Transverse colon (tissue), 4 donors: ENCODE data around the gene NCOR1. TPM values are rescaled to one million over a fixed set of nuclear protein-coding genes. Genes with fewer than 3 reads are reported as not detected.

Experiments used
- DNase-seq: peaks from one replicate; pipeline ENCODE4 v3.0.0-alpha.2; 2019
- H3K27ac ChIP-seq, 4 donors: fragments of 200-600 bp; sonication (generic); 2 replicates each; pipeline ENCODE4 v1.5.1; 2016 to 2018; ENCODE audit warnings: inconsistent platforms in 4 of 4
- H3K27me3 ChIP-seq: fragments of 200-600 bp; sonication (generic); 2 replicates; pipeline ENCODE4 v1.5.1; 2017; ENCODE audit warnings: inconsistent platforms
- H3K36me3 ChIP-seq, 4 donors: fragments of 200-600 bp; sonication (generic); 2 replicates each; pipeline ENCODE4 v1.5.1; 2017 to 2019; ENCODE audit warnings: inconsistent platforms in 4 of 4
- H3K4me1 ChIP-seq, 4 donors: fragments of 200-600 bp; sonication (generic); 2 replicates each; pipeline ENCODE4 v1.5.1; 2017 to 2020; ENCODE audit warnings: inconsistent platforms in 4 of 4
- H3K4me3 ChIP-seq, 4 donors: fragments of 200-600 bp; sonication (generic); 1 replicate in 1 of 4; 2 replicates in 3 of 4; pipeline versions ENCODE4 v1.5.1 to v1.6.1; 2017 to 2019; ENCODE audit warnings: inconsistent platforms in 4 of 4
- H3K9me3 ChIP-seq, 2 donors: fragments of 200-600 bp; sonication (generic); 2 replicates each; pipeline ENCODE4 v1.5.1; 2017 to 2019; ENCODE audit warnings: inconsistent platforms in 2 of 2
- EP300 ChIP-seq: sonication (generic); formaldehyde crosslinking; IDR thresholded peaks from one replicate; pipeline ENCODE4 v1.6.1; 2017; ENCODE audit warnings: antibody characterized with exemption, low read depth
- POLR2A ChIP-seq: fragments of 450-650 bp; IDR thresholded peaks from one replicate; pipeline ENCODE4 v1.6.1; 2016; ENCODE audit warnings: antibody characterized with exemption, mild to moderate bottlenecking, moderate library complexity
- POLR2AphosphoS5 ChIP-seq, 3 donors: sonication (generic); formaldehyde crosslinking; IDR thresholded peaks; one replicate each; pipeline ENCODE4 v1.6.1; 2016; ENCODE audit warnings: antibody characterized with exemption in 3 of 3
- WGBS, 2 donors: methylation state at CpG; one replicate each; pipeline ENCODE4 v1.1.5; 2018; ENCODE audit warnings: low coverage in 1 of 2; 5-methylcytosine and 5-hydroxymethylcytosine counted together
- in situ Hi-C, 4 donors: fragments of 200-750 bp; cut with MboI; loops; one replicate each; pipeline versions ENCODE4 v1.15.0 to v1.15.1; 2017; ENCODE audit warnings: low sequenced_read_pairs in 3 of 4, low pct_ligation_motif_present in 1 of 4, low pct_unique_long_range_greater_than_20kb in 1 of 4
- intact Hi-C: fragments of 100-400 bp; cut with DNase I; formaldehyde crosslinking; loops from one replicate; pipeline ENCODE4 v1.15.1; 2023; ENCODE audit warnings: low total_unique reads
- total RNA-seq, 4 donors: library from RNA; depleted of rRNA; stranded (reverse); fragments of >200 nt; gene quantifications; one replicate each; pipeline ENCODE4 v1.1.0, GENCODE V29; 2016
- TF ChIP-seq, protein P1 (sequence below), 5 experiments: fragments of 200-600 bp in 3 of 5; fragments of 450-650 bp in 2 of 5; sonication (generic) in 3 of 5; IDR thresholded peaks; 1 replicate in 2 of 5; 2 replicates in 3 of 5; pipeline ENCODE4 v1.5.1; 2016 to 2017; ENCODE audit warnings: antibody characterized with exemption in 5 of 5, inconsistent platforms in 3 of 5, mild to moderate bottlenecking in 2 of 5, moderate library complexity in 1 of 5

NCOR1 gene
- total RNA-seq, 4 donors from 2014 or later: 267 to 519 (median 376) TPM

DNA sequence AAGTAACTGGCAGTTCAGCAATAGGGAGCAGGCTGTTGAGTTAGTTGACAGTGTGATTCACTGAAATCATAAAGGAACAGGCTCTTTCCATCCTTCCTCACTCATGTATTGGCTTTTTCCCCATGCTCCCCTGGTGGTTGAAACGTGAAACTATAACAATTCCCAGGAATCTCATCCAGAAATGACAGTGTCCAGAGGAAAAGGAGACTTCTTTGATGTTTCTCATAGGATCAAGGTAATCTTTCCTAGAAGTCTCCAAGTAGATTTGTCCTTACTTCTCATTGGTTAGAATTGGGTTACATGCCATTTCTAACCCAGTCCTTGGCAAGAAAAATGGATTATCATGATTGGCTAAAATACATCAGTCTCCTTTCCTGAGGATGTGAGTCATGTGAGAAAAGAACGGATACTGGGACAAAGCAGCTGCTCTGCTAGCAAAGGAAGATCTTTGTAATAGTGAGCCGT, 201.4 kb downstream of the NCOR1 start:
- no peaks in the 10 kb centered on the region for H3K9me3 ChIP-seq
- peaks cover 0 to 41% (median 2%) of the 10 kb centered on the region in 4 donors for H3K36me3 ChIP-seq
- in situ Hi-C loops (loop anchor here in 1 of 4 donors (25.0 kb wide), 1 partner anchor 98 kb away; no protein-coding TSS in a partner anchor), intact Hi-C loops (no loop called here)
- no peaks in the 10 kb centered on the region for H3K27me3 ChIP-seq
- no peak for TF ChIP-seq POLR2A
- no peak for TF ChIP-seq EP300
- TF ChIP-seq POLR2AphosphoS5 (IDR thresholded peaks at IDR 0.05): no peak
- TF ChIP-seq, protein P1, sequence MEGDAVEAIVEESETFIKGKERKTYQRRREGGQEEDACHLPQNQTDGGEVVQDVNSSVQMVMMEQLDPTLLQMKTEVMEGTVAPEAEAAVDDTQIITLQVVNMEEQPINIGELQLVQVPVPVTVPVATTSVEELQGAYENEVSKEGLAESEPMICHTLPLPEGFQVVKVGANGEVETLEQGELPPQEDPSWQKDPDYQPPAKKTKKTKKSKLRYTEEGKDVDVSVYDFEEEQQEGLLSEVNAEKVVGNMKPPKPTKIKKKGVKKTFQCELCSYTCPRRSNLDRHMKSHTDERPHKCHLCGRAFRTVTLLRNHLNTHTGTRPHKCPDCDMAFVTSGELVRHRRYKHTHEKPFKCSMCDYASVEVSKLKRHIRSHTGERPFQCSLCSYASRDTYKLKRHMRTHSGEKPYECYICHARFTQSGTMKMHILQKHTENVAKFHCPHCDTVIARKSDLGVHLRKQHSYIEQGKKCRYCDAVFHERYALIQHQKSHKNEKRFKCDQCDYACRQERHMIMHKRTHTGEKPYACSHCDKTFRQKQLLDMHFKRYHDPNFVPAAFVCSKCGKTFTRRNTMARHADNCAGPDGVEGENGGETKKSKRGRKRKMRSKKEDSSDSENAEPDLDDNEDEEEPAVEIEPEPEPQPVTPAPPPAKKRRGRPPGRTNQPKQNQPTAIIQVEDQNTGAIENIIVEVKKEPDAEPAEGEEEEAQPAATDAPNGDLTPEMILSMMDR (IDR thresholded peaks at IDR 0.05): peak; percentile 42 to 60 (median 46)
- DNase-seq: no peak
- H3K4me3 ChIP-seq: no peak overlapping the region
- peak overlapping the region in 1 of 4 donors; percentile 7 for H3K27ac ChIP-seq
- peaks cover 0 to 20% (median 9%) of the 10 kb centered on the region in 4 donors for H3K4me1 ChIP-seq
- 46 to 63% methylated on average over 2 to 3 of the region's 3 CpGs for WGBS, 2 donors

DNA sequence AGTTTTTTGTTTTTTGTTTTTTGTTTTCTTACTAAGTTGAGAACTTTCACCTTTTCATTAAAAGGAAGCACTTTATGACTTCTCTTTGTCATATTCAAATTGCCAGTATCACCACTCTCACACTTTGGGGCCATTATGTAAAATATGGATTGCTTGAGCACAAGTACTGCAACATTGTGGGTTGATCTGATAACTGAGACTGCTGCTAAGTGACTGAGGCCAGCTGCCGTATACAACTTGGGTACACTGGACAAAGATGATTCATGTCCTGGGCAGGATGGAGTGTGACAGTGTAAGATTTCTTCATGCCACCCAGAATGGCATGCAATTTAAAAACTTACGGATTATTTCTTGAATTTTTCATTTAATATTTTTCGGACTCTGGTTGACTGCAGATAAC, 207.9 kb downstream of the NCOR1 start:
- in situ Hi-C loops (loop anchor here in 1 of 4 donors (25.0 kb wide), 1 partner anchor 105 kb away; no protein-coding TSS in a partner anchor), intact Hi-C loops (no loop called here)
- Histone ChIP-seq H3K4me3 (no peak overlapping the region), H3K4me1 (peaks cover 0 to 18% (median 9%) of the 10 kb centered on the region in 4 donors), H3K9me3 (no peaks in the 10 kb centered on the region), H3K27me3 (no peaks in the 10 kb centered on the region), H3K36me3 (peaks cover 0 to 76% (median 33%) of the 10 kb centered on the region in 4 donors), H3K27ac (no peak overlapping the region)
- 92 to 100% methylated on average over 2 to 3 of the region's 3 CpGs for WGBS, 2 donors
- TF ChIP-seq POLR2AphosphoS5 (IDR thresholded peaks at IDR 0.05) (no peak), EP300 (no peak), POLR2A (no peak)
- TF ChIP-seq, protein P1 (IDR thresholded peaks at IDR 0.05): no peak
- no peak for DNase-seq

DNA sequence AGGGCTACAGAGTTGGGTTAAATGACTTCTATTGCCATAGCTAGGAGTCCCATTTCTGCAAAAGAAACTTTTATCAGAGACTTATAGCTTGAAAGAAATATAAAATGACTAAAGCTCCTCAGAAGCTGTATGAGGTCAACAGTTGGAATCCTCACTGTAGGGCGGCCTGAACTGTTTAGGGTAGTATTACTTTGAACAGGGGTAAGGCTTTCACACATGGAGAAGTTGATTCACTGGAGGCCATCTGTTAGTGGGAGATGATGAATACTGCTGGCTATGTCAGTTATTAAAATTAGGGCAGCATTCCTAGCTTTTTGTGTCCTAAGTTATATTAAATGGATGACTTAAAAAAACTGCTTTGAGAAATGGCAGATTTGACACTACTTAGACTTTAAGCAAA, 209.7 kb downstream of the NCOR1 start:
- peaks cover 0 to 81% (median 35%) of the 10 kb centered on the region in 4 donors for H3K36me3 ChIP-seq
- no peaks in the 10 kb centered on the region for H3K27me3 ChIP-seq
- peaks cover 5 to 18% (median 9%) of the 10 kb centered on the region in 4 donors for H3K4me1 ChIP-seq
- no peak overlapping the region for H3K27ac ChIP-seq
- no peak for DNase-seq
- no peak overlapping the region for H3K4me3 ChIP-seq
- intact Hi-C loops (no loop called here), in situ Hi-C loops (loop anchor here in 1 of 4 donors (25.0 kb wide), 1 partner anchor 107 kb away; no protein-coding TSS in a partner anchor)
- H3K9me3 ChIP-seq: no peaks in the 10 kb centered on the region
- TF ChIP-seq EP300: no peak
- TF ChIP-seq POLR2A: no peak
- TF ChIP-seq, protein P1 (IDR thresholded peaks at IDR 0.05): no peak
- no peak for TF ChIP-seq POLR2AphosphoS5 (IDR thresholded peaks at IDR 0.05)
- WGBS, 2 donors: 93 to 100% methylated on average over 1 of the region's 1 CpG

DNA sequence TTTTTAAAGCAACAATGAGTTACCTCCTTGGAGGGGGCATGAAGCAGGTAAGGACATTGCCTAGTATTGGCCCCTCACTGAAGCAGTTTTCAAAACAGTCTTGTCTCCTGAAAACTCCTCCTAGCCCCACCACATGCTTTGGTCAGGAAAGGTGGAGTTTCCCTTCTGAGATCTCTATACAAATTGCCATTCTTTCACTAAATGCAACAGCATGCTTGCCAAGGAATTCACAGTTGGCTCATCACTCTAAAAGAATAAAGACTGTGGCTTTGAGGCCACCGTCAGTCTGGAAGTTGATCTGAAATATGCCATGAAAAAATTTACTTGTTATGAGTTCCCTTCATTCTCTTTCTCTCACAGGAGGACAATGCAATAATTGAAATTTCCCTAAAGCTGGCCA, 211.5 kb downstream of the NCOR1 start:
- 85 to 88% methylated on average over 1 of the region's 1 CpG for WGBS, 2 donors
- intact Hi-C loops (no loop called here), in situ Hi-C loops (loop anchor here in 1 of 4 donors (25.0 kb wide), 1 partner anchor 108 kb away; no protein-coding TSS in a partner anchor)
- H3K27me3 ChIP-seq: no peaks in the 10 kb centered on the region
- no peak overlapping the region for H3K27ac ChIP-seq
- H3K4me3 ChIP-seq: no peak overlapping the region
- peaks cover 8 to 21% (median 14%) of the 10 kb centered on the region in 4 donors for H3K4me1 ChIP-seq
- no peak for DNase-seq
- no peaks in the 10 kb centered on the region for H3K9me3 ChIP-seq
- H3K36me3 ChIP-seq: peaks cover 0 to 71% (median 34%) of the 10 kb centered on the region in 4 donors
- TF ChIP-seq, protein P1 (IDR thresholded peaks at IDR 0.05): no peak
- TF ChIP-seq POLR2A (no peak), POLR2AphosphoS5 (IDR thresholded peaks at IDR 0.05) (no peak), EP300 (no peak)
